ENCODE data around the gene RIOX2. TPM values are rescaled to one million over a fixed set of nuclear protein-coding genes. Genes with fewer than 3 reads are reported as not detected.
"Not testable (repeated sequence)": the region's sequence is repeated elsewhere in the genome, so short reads cannot be mapped to it uniquely, and the experiment has no call there.

The RIOX2 gene
- total RNA-seq: 35.2 TPM
- long read RNA-seq, full-length matches to known transcripts: 137 of 206 reads
- long read RNA-seq, partial matches to known transcripts: 25 of 206 reads
- long read RNA-seq, other reads (novel, unspliced or antisense): 44 of 206 reads

DNA sequence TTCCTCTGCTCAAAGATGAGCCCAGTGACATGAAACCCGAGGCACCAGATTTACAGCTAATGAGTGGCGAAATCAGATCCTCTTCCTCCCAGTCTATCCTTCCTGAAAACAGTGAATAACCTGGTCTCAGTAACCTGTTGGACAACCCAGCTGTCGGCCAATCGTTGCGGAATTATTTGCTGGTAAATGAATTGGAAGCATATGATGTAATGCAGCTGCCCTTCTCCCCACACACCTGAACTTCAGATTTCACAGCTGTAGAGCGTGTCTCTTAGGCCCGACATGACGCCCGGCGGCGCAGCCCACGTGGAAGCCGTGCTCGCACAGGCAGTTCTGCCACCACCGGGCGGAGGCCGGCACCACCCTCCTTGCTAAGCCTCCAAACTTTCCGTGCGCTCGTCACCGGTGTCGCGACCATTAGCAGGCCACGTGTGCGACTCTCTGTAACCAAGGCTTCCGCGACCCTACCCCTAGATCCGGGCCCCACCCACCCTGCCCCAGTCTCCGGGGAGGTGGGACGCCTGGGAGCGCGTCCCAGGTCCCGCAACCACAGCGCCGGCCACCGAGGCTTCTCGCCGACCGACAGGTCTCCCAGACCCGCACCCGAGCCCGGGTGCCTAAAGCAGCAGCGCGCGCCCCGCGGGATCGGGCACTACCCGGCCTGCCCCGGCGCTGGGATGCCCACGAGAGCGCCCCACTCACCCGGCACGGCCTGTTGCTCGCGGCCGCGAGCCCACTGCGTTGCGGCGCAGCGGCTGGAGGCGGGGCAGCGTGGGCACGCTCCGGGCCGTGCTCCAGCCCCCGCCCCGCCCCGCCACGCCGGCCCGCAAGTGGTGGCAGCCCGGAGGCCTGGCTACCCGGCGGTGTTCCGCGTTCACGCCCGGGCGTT, at the start of gene RIOX2:
Gene RIOX2, minus strand, starts transcription at position 753 of the 889 bp plus-strand sequence. CDS start 4,838 bp downstream, outside the sequence.
- peak; percentile 92 for DNase-seq (ENCODE audit: low spot score)

DNA sequence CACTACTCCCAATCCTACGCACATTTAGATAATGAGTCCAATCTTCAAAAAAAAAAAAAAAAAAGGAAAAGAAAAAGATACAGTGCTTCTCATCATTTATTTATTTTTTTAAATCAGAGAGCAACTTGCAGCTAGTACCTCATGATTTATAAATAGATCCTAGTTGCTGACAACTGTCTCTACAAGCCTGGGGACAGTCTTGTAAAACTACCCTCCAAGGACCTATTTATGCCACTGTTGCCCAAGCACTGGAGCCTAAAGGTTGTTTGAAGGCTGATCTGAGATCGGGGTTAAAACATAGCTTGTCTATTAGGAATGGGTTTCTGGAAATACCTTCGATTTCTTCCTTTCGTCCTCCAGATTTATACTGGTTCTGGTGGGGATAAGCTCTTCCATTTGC, 48.2 kb upstream of the RIOX2 start:
- DNase-seq (ENCODE audit: low spot score): no peak

DNA sequence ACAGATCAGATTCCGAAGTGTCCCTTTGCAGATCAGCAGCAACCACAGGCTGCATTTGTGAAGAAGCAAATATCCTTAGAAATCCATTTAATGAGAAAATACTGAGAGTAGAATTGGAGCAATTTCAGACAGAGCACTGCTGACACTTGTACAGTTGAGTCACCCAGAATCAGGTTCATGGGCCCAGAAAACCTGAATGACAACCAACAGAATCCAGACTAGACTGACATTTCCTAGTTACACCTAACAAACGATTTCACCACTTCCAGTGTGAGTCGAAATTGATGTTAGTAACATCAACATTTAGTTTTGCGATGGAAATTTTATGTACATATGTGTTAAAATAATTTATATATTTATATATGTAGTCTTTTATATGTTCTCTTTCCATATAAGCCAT, 46.1 kb upstream of the RIOX2 start:
- no peak for DNase-seq (ENCODE audit: low spot score)

GRCh38 chr3:98014268-98014585, 42.0 kb upstream of the RIOX2 start:
- DNase-seq (ENCODE audit: low spot score): no peak

DNA sequence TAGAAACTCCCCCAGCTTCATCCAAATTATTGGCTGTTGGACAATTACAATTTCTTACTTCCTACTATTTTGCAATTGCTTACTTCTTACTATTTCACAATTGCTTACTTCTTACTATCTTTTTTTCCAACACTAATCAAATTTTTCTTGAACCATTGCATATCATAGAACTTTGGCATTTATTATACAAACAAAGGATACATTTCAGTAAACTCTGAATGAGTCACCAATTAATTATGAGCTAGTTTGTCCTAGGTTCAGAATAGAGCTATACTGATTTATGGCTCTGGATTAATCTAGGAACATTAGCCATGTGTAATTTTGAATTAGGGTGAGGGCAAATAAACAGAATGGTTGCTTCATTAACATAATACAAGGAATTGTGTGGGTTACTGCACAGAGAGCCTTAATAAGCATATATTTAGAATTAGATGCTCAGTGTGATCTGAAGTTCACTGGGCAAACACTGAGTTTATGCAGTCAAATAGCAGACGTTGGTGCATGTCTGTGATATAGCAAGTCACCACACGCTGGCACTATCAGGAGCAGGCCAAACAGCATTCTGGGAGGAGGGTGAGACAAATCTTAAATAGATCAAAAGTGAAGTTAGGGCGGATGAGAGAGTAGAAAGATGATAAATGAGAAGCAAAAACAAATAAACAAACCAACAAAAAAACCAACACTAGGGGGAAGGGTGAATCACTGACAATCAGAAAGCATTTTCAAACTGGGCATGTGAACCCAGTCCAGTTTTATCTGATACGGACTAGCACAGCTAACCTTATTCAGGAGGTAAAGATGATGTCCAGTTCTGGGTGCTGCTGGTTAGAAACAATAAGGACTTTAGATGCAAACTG, 41.4 kb upstream of the RIOX2 start:
- DNase-seq (ENCODE audit: low spot score): no peak

- DNase-seq (ENCODE audit: low spot score): no peak
These were observed 40.7 kb upstream of the RIOX2 start for GRCh38 chr3:98012979-98013378.

GRCh38 chr3:98010883-98011449, 38.7 kb upstream of the RIOX2 start:
- DNase-seq (ENCODE audit: low spot score): not testable (repeated sequence)

- DNase-seq (ENCODE audit: low spot score): no peak
These were observed 38.1 kb upstream of the RIOX2 start for GRCh38 chr3:98010194-98010882.

DNA sequence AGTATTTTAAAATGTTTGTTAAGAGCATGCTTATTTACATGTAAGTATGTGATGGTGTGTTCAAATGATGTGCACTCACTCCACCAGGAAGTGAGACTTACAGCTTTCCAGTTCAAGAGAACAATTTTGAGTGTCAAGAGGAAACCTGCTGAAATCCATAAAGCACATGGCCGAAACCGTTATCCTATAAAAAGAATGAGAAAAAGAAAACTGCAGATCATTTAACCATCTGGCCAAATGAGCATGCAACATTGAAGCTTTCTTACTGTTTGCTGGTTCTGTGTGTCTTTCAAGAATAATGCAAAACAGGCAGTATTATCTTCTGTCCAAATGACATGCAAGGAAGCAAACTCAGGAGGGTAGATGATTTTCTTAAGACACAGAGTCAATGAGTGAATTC, 36.6 kb upstream of the RIOX2 start:
- no peak for DNase-seq (ENCODE audit: low spot score)

DNA sequence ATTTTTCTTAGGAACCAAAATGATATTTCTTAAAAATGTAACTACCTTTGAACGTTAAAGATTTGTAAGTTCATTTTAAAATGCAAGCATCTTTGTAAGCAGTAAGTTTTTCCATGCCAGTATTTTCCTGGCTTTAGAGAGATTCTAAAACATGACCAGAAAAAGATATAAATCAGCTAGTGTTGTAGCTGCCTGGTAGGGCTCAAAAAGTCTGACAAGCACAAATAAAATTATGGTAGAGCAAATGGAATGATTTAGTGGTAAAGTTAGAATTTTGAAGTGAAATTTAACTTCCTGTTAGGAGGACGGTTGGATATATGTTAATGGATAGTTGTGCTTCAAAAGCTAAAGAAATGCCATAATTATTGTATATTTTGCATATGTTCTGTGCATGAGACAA, 33.2 kb upstream of the RIOX2 start:
- DNase-seq (ENCODE audit: low spot score): no peak

GRCh38 chr3:98004721-98005120, 32.5 kb upstream of the RIOX2 start:
- DNase-seq (ENCODE audit: low spot score): no peak

DNA sequence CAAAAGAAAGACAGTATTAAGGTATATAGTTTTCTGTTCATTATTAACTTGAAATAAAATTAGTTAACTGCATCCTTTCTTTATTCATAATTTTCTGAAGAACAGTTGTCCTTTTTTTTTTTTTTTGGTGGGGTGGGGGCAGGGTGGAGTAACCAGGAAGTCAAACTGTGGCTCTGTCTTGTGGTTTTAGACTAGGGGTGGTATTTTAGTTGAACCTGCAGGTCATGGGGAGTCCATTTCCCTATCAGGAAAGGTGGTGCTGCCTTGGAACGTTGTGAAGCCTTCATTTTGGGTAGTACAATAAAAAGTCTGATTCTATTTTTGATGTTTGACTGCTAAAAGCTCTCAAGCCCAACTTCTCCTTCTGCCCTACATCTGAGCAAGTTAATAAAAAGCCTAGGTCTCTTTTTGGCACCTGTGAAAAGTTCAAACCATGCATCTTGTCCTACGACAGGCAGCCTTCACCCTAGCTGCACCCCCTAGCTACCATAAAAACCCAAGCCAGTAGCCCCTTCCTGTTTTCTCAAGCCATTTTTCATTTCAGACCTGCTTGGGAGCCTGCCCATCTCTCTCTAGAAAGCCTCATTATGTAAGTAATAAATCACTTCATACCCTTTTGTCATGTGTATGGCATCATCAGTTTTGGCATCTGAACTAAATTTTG, 31.2 kb upstream of the RIOX2 start:
- DNase-seq (ENCODE audit: low spot score): no peak

DNA sequence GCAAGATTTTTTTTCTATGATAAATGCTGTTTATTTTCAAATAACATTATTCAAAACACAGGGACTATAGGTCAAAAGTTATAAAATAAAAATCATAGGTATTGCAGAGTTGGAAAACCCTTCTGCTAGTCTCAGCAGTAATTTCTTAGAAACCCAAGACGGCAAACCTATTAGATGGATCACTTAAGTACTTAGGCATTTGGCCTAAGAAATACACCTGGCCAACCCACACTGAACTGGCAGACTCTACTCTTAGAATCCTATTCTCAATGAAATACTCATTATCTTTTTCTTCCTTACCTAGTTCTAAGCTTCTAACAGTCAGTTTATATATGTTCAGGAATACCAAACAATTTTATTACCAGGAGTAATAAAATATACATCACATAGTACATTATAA, 30.5 kb upstream of the RIOX2 start:
- DNase-seq (ENCODE audit: low spot score): no peak

DNA sequence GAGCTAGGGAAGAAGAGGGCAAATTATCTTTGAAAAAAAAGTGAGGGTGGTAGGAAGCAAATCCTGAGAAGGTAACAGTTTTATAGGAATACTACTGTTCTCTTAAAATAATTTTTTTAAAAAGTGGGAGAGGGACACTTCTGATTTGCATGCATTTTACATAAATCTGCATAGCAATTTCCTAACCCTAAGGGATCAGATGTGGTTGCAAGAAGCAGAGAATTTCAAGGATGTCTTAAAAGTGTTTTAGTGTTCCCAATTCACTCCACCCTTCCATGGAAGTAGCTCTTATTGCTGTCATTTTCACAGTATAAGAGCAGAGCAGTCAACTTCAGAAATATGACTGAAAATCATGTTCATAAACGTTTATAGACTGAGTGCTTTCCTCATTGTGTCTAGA, 27.8 kb upstream of the RIOX2 start:
- no peak for DNase-seq (ENCODE audit: low spot score)

DNA sequence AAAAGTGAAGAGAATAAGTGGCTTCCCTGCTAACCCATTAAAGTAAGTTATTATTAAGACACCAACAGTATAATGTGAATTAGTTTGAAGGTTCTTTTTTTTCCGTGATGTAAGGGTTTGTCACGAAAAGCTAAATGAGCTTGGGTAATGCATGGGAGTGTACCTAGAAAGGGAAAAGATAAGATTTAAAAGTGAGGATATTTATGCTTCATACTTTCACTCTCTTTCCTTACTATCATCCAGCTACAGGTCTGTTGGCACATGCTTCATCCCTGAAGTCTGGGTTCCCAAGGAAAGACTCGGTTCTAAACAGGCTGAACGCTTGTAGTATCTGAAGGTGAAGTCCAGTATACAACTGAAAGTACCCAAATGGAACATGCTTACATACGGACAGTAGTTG, 26.9 kb upstream of the RIOX2 start:
- no peak for DNase-seq (ENCODE audit: low spot score)

DNA sequence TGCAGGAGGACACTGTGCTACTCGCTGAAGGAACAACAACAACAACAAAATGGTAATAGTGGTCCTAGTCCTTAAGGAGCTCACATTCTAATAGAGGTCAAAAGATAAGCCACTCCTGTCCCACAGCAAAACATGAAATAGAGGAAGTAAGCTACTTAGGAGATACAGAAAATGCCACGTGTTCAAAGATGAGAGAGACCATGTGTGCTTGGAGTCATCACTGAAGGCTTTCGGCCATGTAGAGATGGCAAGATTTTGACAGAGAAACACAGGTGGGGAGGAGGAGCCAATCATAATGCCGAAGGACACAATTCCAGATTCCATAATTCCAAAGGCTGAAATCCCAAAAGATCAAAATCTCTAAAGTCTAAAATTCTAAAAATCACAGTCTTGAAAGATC, 24.8 kb upstream of the RIOX2 start:
- DNase-seq (ENCODE audit: low spot score): no peak

DNA sequence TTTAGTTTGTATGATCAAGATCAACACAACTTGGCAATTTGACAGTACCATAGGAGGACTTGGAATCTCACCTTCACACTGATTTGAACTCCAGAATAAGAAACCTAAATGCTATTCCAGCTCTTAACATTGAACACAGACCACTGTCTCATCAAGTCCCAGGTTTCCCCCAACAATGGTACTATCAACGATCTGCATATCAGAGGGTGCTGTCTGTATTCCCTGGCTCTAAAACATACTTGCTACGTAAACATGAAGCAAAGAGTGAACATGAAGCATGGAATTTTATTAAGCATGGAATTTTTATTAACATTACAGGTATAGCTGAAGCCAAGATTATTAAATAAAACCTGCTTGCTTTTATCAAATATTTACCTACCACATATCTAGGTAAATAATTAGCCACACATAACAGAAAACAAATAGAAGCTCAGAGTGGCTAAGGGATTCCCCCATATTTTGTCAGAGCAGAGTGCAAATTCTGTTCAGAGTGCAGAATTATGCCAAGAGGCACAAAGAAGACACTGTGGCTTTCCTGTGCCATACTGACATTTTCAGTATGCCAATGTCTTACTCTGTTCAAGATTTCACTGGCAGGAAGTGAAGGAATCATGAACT, 22.2 kb upstream of the RIOX2 start:
- DNase-seq (ENCODE audit: low spot score): no peak

- DNase-seq (ENCODE audit: low spot score): no peak
These were observed 21.3 kb upstream of the RIOX2 start for GRCh38 chr3:97993526-97993925.

DNA sequence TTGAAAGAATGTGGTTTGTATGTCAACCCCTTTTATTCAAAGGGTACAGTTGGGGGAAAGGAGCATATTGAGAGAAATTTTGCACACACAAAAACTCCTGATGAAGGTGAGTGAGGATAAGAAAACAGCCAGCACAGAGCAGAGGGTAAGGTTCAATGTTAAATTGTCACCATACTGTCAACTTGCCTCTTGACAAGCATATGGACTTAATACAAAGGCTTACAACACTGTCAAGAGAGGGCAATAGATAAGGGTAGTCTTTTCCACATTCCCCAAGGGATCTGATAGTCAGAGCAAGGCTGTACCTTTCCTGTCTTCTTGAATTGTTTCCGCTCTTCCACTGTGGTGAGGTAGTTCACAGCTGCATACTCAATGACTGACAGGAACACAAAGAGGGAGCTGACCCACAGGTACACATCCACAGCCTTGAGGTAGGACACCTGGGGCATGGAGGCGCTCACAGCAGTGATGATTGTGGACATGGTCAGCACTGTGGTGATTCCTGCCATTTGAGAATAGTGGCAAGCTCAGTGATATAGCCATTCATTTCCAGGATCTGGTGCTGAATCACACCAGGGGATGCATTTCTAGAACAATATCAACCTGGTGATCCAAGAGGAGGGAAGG, 20.4 kb upstream of the RIOX2 start:
- DNase-seq (ENCODE audit: low spot score): no peak

DNA sequence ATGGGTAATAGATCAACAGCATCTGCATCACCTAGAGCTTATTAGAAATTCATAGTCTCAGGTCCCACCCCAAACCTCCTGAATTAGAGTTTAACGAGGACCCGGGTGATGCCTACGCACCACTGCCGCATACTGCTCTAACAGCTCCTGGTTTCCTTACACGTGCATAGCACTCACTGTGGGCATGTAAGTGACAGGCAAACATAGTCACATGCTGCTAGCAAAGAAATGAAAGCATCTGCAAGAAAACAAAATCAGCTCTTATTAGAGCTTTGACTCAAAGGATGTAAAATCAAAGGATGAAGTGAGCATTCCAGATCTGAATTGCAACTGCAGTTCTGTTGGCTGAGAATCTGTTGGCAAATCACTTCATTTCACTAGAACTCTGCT, 19.1 kb upstream of the RIOX2 start:
- no peak for DNase-seq (ENCODE audit: low spot score)
